ENCODE measurements around the gene APP.
"Not testable (repeated sequence)": the region's sequence is repeated elsewhere in the genome, so short reads cannot be mapped to it uniquely, and the experiment has no call there.

APP gene

GRCh38 chr21:26131554-26131953 is 39.0 kb downstream of the APP start:
- Histone ChIP-seq H3K4me3 (ENCODE audit: low read length in 2 of 2) (no peak overlapping the region), H3K27me3 (ENCODE audit: control insufficient read depth in 2 of 2, insufficient read depth in 2 of 2, low read length in 2 of 2) (no peaks in the 10 kb centered on the region), H3K36me3 (ENCODE audit: control insufficient read depth in 2 of 2, insufficient read depth in 2 of 2, low read length in 2 of 2) (peaks cover 0 to 4% of the 10 kb centered on the region in 2 donors), H3K4me1 (ENCODE audit: control insufficient read depth in 2 of 2, insufficient read depth in 2 of 2, low read length in 2 of 2) (peaks cover 0 to 6% of the 10 kb centered on the region in 2 donors), H3K9ac (ENCODE audit: low read depth in 1 of 2, low read length in 2 of 2) (no peak overlapping the region), H3K27ac (ENCODE audit: low read depth in 2 of 2, low read length in 2 of 2) (no peak overlapping the region), H3K9me3 (ENCODE audit: control insufficient read depth in 2 of 2, low read length in 2 of 2) (no peaks in the 10 kb centered on the region)

DNA sequence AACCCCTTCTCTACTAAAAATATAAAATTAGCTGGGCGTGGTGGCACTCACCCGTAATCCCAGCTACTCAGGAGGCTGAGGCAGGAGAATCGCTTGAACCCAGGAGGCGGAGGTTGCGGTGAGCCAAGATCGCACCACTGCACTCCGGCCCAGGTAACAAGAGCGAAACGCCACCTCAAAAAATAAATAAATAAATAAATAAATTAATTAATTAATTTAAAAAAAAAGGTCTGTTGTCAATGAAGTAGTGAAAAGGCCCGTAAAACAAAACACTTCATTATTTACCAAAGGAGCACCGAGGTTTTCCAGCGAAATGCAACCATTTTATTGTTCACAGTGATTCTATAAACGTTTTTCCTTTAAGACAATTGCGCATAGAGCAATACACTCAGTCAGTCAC is 39.5 kb downstream of the APP start:
- H3K9ac ChIP-seq (ENCODE audit: low read depth in 1 of 2, low read length in 2 of 2); H3K27ac ChIP-seq (ENCODE audit: low read depth in 2 of 2, low read length in 2 of 2); H3K9me3 ChIP-seq (ENCODE audit: control insufficient read depth in 2 of 2, low read length in 2 of 2); H3K36me3 ChIP-seq (ENCODE audit: control insufficient read depth in 2 of 2, insufficient read depth in 2 of 2, low read length in 2 of 2); H3K4me3 ChIP-seq (ENCODE audit: low read length in 2 of 2); H3K4me1 ChIP-seq (ENCODE audit: control insufficient read depth in 2 of 2, insufficient read depth in 2 of 2, low read length in 2 of 2); H3K27me3 ChIP-seq (ENCODE audit: control insufficient read depth in 2 of 2, insufficient read depth in 2 of 2, low read length in 2 of 2): not testable (repeated sequence)

DNA sequence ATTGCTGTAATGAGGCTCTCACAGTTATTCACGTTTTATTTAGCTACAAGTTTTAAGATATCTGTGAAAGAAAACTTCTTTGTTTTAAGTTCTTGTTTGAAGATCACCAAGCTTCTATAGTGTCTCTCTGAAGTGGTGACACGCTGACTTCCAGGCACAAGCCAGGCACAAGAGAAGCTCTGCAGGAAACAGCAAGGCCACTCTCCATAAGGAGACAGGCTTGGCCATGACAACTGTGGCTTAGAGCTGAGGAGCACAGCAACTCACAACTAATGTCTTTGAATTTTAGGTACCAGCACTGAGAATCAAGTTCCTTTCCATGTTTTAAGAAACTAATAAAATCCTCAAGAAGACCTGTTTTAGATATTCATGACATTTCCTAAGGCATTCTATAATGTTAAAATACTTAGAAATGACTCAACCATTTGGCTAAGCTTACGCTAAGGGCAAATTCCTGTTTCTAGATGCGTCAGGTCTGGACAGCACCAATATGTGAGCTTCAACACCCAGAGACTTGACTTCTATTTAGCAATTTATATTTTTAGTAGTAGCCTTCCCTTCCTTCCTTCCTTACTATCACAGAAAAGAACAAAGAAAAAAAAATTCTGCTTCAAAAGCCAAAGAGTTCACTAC is 40.2 kb downstream of the APP start:
- Histone ChIP-seq H3K27me3 (ENCODE audit: control insufficient read depth in 2 of 2, insufficient read depth in 2 of 2, low read length in 2 of 2) (no peaks in the 10 kb centered on the region), H3K36me3 (ENCODE audit: control insufficient read depth in 2 of 2, insufficient read depth in 2 of 2, low read length in 2 of 2) (peaks cover 0 to 4% of the 10 kb centered on the region in 2 donors), H3K4me1 (ENCODE audit: control insufficient read depth in 2 of 2, insufficient read depth in 2 of 2, low read length in 2 of 2) (peaks cover 0 to 11% of the 10 kb centered on the region in 2 donors), H3K9ac (ENCODE audit: low read depth in 1 of 2, low read length in 2 of 2) (no peak overlapping the region), H3K27ac (ENCODE audit: low read depth in 2 of 2, low read length in 2 of 2) (no peak overlapping the region), H3K9me3 (ENCODE audit: control insufficient read depth in 2 of 2, low read length in 2 of 2) (no peaks in the 10 kb centered on the region), H3K4me3 (ENCODE audit: low read length in 2 of 2) (no peak overlapping the region)

DNA sequence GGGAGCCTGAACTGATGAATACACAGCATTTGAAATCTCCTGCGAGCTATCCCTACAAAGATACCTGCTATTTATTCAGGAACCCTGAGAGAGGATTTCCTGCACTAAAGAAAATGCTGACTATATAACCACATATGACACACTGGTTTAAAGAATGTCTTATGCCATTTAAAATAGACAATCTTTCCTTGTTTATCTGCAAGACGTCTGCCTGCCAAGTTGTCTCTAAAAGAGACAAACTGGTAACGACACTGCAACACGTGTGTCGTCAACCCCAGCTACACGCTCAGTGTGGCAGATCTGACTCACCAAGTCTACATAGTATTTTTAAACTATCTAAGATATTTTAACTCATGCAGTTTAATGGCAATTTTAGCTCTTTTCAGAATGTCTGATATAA is 42.7 kb downstream of the APP start:
- peak overlapping the region in 1 of 2 donors; percentile 5 for H3K4me3 ChIP-seq (ENCODE audit: low read length in 2 of 2)

DNA sequence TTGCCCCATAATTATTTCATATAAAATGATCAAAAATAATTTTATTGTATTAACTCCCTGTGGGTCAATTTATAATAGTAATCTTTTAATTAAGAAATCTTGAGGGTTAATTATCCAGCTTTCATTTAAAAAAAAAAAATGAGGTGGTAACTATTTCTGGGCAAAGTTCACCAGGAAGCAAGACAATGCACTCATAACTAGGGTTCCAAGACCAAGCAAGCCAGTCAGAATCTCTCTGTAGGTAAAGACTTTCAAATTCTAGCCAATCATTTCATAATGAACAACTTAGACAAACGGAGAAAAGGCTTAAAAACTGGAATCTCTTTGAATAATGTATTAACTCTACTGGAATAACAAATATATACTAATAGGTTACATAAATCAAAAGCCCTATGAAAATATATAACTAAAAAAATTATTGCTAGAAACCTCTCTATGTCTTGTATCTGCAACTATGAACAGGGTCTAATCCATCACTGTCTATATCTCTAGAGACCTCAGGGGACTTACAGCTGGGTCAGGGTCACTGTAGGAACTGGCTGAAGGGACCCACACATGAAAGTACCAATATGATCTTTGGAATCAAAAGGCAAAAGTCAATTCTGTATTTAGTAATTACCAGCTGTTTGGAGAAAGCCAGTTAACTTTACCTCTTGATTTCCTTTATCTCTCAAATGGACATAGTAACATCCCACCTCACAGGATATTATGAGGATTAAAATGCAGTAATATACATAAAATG is 43.3 kb downstream of the APP start:
- Histone ChIP-seq H3K27ac (ENCODE audit: low read depth in 2 of 2, low read length in 2 of 2) (no peak overlapping the region), H3K27me3 (ENCODE audit: control insufficient read depth in 2 of 2, insufficient read depth in 2 of 2, low read length in 2 of 2) (no peaks in the 10 kb centered on the region), H3K9ac (ENCODE audit: low read depth in 1 of 2, low read length in 2 of 2) (no peak overlapping the region)

More for the DNA sequence above, 42.7 kb downstream of the APP start:
- H3K36me3 ChIP-seq (ENCODE audit: control insufficient read depth in 2 of 2, insufficient read depth in 2 of 2, low read length in 2 of 2): peaks cover 0 to 4% of the 10 kb centered on the region in 2 donors
- H3K9ac ChIP-seq (ENCODE audit: low read depth in 1 of 2, low read length in 2 of 2): no peak overlapping the region
- no peak overlapping the region for H3K27ac ChIP-seq (ENCODE audit: low read depth in 2 of 2, low read length in 2 of 2)
- no peaks in the 10 kb centered on the region for H3K9me3 ChIP-seq (ENCODE audit: control insufficient read depth in 2 of 2, low read length in 2 of 2)
- no peaks in the 10 kb centered on the region for H3K27me3 ChIP-seq (ENCODE audit: control insufficient read depth in 2 of 2, insufficient read depth in 2 of 2, low read length in 2 of 2)
- H3K4me1 ChIP-seq (ENCODE audit: control insufficient read depth in 2 of 2, insufficient read depth in 2 of 2, low read length in 2 of 2): peaks cover 0 to 27% of the 10 kb centered on the region in 2 donors

DNA sequence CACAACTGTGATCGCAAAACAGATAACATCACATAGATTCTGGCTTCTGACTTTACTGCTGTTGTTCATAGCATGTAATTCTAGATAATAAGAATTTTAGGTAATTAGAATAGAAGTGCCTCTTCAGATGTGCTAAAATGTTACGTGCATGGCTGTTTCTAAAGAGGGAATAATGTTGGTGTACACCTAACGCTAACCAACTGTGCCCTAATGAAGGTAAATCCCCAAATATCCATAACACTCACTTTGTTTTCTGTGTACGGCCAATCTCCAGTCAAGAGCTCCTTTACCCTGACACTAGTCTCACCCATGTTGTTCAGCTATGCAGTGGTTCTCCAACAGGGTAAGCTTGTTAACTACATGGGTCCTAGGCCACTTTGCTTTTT is 44.4 kb downstream of the APP start:
- no peaks in the 10 kb centered on the region for H3K9me3 ChIP-seq (ENCODE audit: control insufficient read depth in 2 of 2, low read length in 2 of 2)
- H3K4me3 ChIP-seq (ENCODE audit: low read length in 2 of 2): no peak overlapping the region
- H3K27me3 ChIP-seq (ENCODE audit: control insufficient read depth in 2 of 2, insufficient read depth in 2 of 2, low read length in 2 of 2): no peaks in the 10 kb centered on the region
- peaks cover 0 to 27% of the 10 kb centered on the region in 2 donors for H3K4me1 ChIP-seq (ENCODE audit: control insufficient read depth in 2 of 2, insufficient read depth in 2 of 2, low read length in 2 of 2)
- H3K9ac ChIP-seq (ENCODE audit: low read depth in 1 of 2, low read length in 2 of 2): no peak overlapping the region
- H3K36me3 ChIP-seq (ENCODE audit: control insufficient read depth in 2 of 2, insufficient read depth in 2 of 2, low read length in 2 of 2): peaks cover 0 to 4% of the 10 kb centered on the region in 2 donors
- H3K27ac ChIP-seq (ENCODE audit: low read depth in 2 of 2, low read length in 2 of 2): no peak overlapping the region

More for the DNA sequence above, 43.3 kb downstream of the APP start:
- Histone ChIP-seq H3K9me3 (ENCODE audit: control insufficient read depth in 2 of 2, low read length in 2 of 2) (no peaks in the 10 kb centered on the region), H3K36me3 (ENCODE audit: control insufficient read depth in 2 of 2, insufficient read depth in 2 of 2, low read length in 2 of 2) (peaks cover 0 to 4% of the 10 kb centered on the region in 2 donors), H3K4me1 (ENCODE audit: control insufficient read depth in 2 of 2, insufficient read depth in 2 of 2, low read length in 2 of 2) (peaks cover 0 to 27% of the 10 kb centered on the region in 2 donors), H3K4me3 (ENCODE audit: low read length in 2 of 2) (no peak overlapping the region)

GRCh38 chr21:26125433-26126167 is 45.0 kb downstream of the APP start:
- Histone ChIP-seq H3K27me3 (ENCODE audit: control insufficient read depth in 2 of 2, insufficient read depth in 2 of 2, low read length in 2 of 2) (no peaks in the 10 kb centered on the region), H3K9me3 (ENCODE audit: control insufficient read depth in 2 of 2, low read length in 2 of 2) (no peaks in the 10 kb centered on the region), H3K27ac (ENCODE audit: low read depth in 2 of 2, low read length in 2 of 2) (no peak overlapping the region), H3K4me3 (ENCODE audit: low read length in 2 of 2) (no peak overlapping the region), H3K36me3 (ENCODE audit: control insufficient read depth in 2 of 2, insufficient read depth in 2 of 2, low read length in 2 of 2) (peaks cover 0 to 4% of the 10 kb centered on the region in 2 donors), H3K9ac (ENCODE audit: low read depth in 1 of 2, low read length in 2 of 2) (no peak overlapping the region), H3K4me1 (ENCODE audit: control insufficient read depth in 2 of 2, insufficient read depth in 2 of 2, low read length in 2 of 2) (peaks cover 0 to 27% of the 10 kb centered on the region in 2 donors)

DNA sequence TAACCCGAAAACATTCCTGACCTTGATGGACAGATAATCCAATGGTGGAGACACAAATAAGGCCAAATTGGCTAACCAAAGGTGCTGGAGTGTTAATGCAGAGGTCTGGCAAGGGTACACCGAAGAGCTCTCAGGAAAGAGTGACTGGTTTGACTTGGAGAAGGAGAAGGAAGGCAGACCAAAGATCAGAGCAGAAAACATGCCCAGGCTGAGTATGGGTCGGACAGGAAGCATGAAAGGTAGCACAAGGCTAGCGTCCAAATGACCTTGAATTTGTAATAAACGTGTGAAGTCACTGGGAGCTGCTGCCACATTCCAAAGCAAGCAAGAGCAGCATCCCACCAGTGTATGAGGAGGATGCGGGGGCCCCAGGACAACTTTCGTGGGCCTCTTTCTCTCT is 45.7 kb downstream of the APP start:
- Histone ChIP-seq H3K9ac (ENCODE audit: low read depth in 1 of 2, low read length in 2 of 2) (no peak overlapping the region), H3K27me3 (ENCODE audit: control insufficient read depth in 2 of 2, insufficient read depth in 2 of 2, low read length in 2 of 2) (no peaks in the 10 kb centered on the region), H3K4me1 (ENCODE audit: control insufficient read depth in 2 of 2, insufficient read depth in 2 of 2, low read length in 2 of 2) (peaks cover 0 to 27% of the 10 kb centered on the region in 2 donors), H3K9me3 (ENCODE audit: control insufficient read depth in 2 of 2, low read length in 2 of 2) (no peaks in the 10 kb centered on the region), H3K4me3 (ENCODE audit: low read length in 2 of 2) (no peak overlapping the region), H3K36me3 (ENCODE audit: control insufficient read depth in 2 of 2, insufficient read depth in 2 of 2, low read length in 2 of 2) (no peaks in the 10 kb centered on the region), H3K27ac (ENCODE audit: low read depth in 2 of 2, low read length in 2 of 2) (peak overlapping the region in 1 of 2 donors; percentile 10)

DNA sequence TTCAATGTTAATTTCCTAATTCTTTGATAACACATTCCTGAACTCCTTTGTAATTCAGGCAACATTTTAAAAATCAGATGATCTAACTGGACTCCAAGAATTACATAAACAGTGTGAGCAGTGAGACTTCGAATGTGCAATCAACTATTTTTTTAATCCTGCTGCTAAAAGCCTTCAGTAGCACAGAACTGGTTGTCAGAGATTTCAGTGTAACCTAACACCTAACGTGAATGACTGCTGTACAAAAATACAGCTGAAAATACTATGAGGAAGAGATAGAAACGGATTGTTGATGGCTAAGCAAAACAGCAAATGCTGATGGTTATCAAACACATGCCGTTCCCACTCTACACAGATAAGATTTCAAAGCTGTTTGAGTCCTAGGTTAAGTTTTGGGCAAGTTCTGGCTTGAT is 46.1 kb downstream of the APP start:
- no peak overlapping the region for H3K9ac ChIP-seq (ENCODE audit: low read depth in 1 of 2, low read length in 2 of 2)
- no peaks in the 10 kb centered on the region for H3K36me3 ChIP-seq (ENCODE audit: control insufficient read depth in 2 of 2, insufficient read depth in 2 of 2, low read length in 2 of 2)
- peak overlapping the region in 1 of 2 donors; percentile 10 for H3K27ac ChIP-seq (ENCODE audit: low read depth in 2 of 2, low read length in 2 of 2)
- no peak overlapping the region for H3K4me3 ChIP-seq (ENCODE audit: low read length in 2 of 2)
- peaks cover 0 to 27% of the 10 kb centered on the region in 2 donors for H3K4me1 ChIP-seq (ENCODE audit: control insufficient read depth in 2 of 2, insufficient read depth in 2 of 2, low read length in 2 of 2)
- no peaks in the 10 kb centered on the region for H3K27me3 ChIP-seq (ENCODE audit: control insufficient read depth in 2 of 2, insufficient read depth in 2 of 2, low read length in 2 of 2)
- no peaks in the 10 kb centered on the region for H3K9me3 ChIP-seq (ENCODE audit: control insufficient read depth in 2 of 2, low read length in 2 of 2)

- no peaks in the 10 kb centered on the region for H3K27me3 ChIP-seq (ENCODE audit: control insufficient read depth in 2 of 2, insufficient read depth in 2 of 2, low read length in 2 of 2)
- H3K4me3 ChIP-seq (ENCODE audit: low read length in 2 of 2): no peak overlapping the region
- no peaks in the 10 kb centered on the region for H3K36me3 ChIP-seq (ENCODE audit: control insufficient read depth in 2 of 2, insufficient read depth in 2 of 2, low read length in 2 of 2)
- H3K4me1 ChIP-seq (ENCODE audit: control insufficient read depth in 2 of 2, insufficient read depth in 2 of 2, low read length in 2 of 2): peaks cover 0 to 27% of the 10 kb centered on the region in 2 donors
- H3K27ac ChIP-seq (ENCODE audit: low read depth in 2 of 2, low read length in 2 of 2): no peak overlapping the region
- no peak overlapping the region for H3K9ac ChIP-seq (ENCODE audit: low read depth in 1 of 2, low read length in 2 of 2)
- no peaks in the 10 kb centered on the region for H3K9me3 ChIP-seq (ENCODE audit: control insufficient read depth in 2 of 2, low read length in 2 of 2)
Observed at GRCh38 chr21:26123012-26123411, 47.6 kb downstream of the APP start.

Measured in mucosa of rectum (tissue), 2 donors.